DLD1 (cell line): ENCODE data around the gene TNIP1.

Experiments
- in situ Hi-C: cut with HindIII; loops from 2 replicates; pipeline ENCODE4 v1.10.0; 2017; ENCODE audit warnings: low sequenced_read_pairs

The TNIP1 gene

DNA sequence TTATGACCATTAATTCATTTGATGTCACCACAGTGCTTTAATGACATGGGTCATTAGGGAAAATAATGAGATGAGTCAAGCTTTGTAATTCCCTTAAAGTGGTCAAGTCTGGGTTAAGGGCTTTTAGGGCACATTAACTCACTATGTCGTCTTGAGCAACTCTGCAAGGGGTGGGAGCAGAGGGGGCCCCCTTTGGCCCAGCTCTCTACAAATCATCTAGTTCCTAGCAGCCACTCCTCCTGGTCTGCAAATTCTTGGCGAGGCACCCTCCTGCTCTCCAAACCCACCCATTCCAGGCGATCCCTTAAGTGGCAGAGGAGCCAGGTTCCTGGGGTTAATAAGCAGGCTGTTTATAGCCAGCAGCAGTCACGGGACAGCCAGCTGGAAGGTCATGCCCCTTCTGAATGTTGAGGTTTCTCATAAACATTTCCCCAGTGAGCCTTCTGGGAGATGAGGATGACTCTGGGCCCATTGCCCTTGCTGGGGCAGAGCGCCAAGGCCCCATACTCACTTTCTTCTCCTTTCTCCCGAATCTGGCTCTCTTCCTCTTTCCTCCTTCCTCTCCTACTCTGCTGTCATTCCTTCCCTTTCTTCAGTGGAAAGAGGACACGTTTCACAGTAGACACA, 74.8 kb downstream of the TNIP1 start:
- in situ Hi-C loops, result no loop called here

DNA sequence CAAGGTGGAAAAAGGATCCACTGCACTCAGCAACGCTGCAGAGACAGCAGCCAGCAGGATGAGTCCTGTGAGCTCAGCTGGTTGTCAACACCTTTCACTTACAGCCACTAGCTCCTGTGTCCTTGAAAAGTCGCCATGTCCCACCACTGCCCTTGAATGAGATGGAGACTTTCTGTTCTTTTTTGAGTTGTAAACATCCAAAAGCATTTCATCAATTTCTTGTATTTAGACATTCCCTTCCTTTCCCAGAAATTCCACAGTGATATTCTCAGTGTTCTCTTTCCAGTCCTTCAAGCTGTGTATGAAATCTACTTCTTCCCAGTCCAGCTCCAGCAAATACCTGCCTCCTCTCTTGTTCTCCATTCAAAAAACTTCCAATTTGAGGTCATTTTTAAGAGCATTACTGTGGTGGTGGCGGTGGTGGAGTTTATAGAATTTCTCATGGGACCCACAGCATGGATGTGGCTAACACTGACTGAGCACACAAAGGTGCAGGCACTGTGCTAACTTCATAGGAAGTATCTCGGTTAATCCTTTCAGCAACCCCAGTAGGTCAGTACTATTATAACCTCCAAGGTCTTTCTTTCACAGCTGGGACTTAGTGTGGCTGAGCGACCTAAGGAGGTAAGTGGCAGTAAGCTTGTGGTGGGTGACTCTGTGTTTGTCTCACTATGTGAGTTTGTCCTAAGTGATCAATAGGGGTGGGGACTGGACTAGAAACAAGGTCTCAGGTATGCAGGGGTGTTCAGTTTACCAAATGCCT, 75.5 kb downstream of the TNIP1 start:
- in situ Hi-C loops, result no loop called here

DNA sequence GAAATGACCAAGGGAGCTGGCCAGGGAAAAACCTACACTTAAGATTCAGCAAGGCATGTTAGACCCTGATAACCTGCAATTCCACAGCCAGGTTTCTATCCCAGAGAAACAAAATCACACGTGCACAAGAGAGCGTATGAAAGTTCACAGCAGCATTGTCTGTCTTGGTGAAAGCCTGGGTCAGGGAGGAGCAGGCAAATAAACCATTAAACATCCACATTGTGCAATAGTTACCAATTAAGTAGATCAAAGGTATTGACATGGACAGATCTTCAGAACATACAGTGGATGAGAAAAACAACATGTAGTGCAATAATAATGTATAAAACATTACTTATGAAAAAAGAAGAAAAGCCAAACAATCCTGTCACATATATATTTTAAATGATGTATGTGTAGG, 76.3 kb downstream of the TNIP1 start:
- in situ Hi-C loops, result no loop called here

DNA sequence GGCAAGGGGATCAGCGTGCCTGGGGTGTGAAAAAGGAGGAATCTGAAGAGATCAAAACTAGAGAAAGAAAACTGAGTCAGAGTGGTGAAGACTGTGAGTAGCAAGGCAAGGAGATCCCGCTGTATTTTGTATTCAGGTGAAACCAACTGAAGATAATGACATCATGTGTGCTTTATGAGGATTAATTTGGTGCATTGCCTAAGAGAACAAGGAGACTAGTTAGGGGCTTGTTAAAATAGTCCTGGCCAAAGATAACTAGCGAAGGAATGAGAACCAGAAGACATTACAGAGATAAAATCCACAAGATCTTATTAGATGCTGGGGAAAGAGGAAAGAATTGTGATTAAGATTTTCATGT, 77.4 kb downstream of the TNIP1 start:
- in situ Hi-C loops, result no loop called here

DNA sequence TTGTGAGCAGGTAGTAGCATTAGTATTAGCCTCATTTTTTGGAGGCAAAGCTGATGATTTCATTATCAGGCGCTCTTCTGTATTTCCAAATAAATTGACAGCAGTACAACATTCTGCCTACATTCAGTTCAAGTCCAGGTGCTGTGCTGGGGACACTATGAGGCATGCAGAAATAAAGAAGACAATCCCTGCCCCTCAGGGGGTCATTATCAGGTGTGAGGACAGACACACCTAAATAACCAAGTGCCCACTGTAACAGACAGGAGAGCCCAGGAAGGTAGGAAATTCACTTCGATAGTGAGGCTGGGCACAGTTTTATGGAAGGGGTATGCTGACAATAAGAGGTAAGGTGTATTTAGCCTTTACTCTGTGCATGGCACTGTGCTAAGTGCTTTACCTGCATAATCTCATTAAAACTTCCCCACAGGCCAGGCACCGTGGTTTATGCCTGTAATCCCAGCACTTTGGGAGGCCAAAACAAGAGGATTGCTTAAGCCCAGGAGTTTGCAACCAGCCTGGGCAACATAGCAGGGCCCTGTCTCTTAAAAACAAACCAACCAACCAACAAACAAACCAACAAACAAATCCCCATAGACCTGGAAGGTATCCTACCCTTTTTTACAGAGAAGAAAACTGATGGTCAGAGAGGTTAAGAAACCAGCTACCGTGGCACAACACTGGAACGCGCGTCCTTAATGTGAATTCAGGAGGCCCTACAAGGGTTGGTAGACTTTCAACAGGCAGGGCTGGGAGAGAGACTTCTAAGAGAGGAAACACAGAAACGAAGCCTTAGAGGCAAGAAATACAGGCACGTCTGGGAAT, 77.9 kb downstream of the TNIP1 start:
- in situ Hi-C loops, result no loop called here

DNA sequence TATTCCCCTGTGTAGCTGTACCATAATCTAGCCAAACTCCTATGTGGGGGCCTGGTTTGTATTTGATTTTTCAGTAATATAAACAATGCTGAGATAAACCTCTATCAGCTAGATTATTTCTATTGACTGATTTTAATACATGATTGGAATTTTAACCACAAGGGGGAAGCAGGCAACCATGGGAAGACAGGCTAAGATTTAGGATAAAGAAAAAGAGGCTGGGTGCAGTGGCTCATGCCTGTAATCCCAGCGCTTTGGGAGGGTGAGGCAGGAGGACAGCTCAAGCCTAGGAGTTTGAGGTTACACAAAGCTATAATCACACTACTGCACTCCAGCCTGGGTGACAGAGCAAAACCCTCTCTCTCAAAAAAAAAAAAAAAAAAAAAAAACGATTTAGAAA, 78.6 kb downstream of the TNIP1 start:
- in situ Hi-C loops, result no loop called here

DNA sequence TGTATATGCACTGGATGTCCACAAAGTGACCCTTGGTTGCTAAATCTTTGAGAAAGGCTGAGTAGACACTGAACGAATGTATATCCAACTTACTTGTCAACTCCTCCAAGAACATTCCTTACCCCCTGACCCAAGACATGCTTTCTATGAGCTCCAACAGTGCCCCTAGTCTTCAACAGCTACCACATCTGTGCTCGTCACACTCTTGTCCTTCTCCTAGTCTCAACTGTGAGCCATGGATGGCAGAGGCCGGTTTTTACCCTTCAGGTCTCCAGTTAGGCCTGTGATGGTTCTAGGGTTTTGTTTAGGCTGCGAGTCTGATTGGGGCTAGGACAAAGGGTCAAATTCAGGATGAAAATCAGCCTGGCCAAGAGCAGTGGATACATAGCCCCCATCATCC, 79.4 kb downstream of the TNIP1 start:
- in situ Hi-C loops, result no loop called here

DNA sequence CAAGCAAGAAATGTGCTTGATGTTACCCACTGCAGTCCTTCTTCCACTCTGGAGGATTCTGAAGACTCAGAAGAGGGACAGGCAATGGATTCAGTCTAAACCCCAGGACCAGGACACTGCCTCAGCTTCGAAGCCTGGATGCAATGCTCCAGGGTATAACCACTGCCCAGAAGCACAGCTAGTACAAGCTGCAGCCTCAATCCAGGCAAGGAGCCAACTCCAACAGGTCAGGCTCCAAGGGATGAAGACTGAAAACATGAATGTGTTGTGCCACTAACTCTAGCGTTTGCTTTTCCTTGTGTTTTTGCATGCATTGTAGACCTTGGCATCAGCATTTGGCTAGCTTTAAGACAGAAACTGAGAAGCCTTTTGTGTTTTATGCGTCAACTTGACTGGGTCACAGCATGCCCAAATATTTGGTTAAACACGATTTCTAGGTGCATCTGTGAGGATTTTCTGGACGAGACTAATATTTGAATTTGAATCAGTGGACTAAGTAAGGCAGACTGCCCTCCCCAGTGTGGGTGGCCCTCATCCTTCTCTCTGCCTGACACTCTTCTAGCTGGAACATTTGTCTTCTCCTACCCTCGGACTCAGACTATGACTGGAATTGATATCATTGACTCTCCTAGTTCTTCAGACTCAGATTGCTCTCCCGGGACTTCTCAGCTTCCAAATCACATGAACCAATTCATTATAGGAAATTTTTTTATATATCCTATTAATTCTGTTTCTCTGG, 81.0 kb downstream of the TNIP1 start:
- in situ Hi-C loops, result no loop called here

DNA sequence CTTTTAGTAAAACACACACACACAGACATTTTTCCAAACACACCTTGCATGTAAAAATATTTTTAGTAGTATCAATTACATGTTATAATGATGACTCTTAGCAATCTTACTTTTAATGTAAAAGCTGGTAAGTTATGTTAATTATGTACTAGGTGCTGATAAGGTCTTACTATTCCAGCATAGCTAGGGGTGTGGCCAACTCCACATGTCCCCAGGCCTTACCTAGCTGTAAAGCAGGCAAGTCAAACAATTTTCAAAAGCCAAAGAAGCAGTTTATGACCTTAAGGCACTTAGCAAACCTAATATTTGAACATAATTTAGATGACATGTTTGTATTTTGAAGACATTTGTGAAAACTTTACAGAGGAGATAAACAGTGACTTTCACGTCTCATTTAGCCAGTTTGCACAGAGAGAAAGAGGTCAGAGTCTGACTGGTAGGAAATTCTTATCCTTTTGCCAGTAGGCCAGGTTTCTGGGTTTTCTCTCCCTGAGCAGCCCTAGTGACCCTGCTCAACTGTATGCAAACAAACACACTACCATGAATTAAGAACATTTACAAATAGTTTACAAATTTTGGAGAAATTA, 86.9 kb downstream of the TNIP1 start:
- in situ Hi-C loops, result no loop called here

DNA sequence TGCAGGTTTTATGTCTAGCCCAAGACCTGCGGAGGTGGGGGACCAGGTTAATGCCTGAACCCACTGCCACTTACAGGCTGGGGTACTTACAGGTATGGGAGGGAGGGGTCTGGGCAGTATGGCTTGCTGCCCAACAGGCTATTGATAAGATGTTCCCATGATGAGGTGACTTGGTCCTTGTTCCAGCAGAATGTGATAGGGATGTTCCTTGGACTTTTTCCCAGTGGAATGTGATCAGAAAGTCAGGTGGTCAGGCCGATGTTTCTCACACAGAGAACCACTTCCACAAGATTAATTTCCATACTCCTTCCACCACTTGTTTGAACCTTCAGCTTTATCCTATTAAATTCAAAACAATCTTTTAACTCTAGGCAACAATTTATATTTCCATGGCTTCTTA, 87.4 kb downstream of the TNIP1 start:
- in situ Hi-C loops, result no loop called here

DNA sequence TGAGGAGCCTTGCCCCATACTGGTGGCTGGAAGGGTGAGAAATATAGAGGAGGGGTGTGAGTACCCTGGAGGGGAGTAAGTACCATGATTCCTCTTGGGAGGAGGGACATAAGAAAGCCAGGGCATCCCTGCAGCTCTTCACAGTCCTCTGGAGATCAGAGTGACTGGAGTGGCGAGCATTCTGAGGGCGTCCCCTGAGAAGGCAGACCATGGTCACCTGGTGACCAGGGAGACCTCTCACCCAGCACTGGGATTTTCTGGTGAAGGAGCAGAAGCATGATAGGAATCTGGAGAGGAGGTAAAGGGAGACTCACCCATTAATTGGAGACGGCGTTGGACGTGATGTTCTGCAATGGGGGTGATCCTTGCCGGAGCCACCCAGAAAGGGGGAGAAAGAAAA, 88.1 kb downstream of the TNIP1 start:
- in situ Hi-C loops, result no loop called here

DNA sequence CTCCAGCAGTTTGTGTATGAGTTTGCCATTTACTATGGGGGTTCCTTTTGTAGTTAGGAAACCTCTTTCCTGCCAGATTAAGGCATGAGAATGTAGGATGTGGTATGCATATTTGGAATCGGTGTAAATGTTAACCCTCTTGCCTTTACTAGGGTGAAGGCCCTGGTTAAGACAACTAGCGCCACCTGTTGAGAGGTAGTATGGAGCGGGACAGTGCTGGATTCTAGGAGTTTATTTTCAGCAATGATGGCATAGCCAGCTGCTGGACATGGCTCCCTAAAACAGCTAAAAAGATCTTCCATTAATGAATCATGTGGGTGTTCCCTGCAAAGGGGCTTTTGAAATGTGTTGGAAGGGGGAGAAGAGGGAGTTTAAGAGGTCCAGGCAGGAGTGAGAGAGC, 91.1 kb downstream of the TNIP1 start:
- in situ Hi-C loops, result no loop called here

DNA sequence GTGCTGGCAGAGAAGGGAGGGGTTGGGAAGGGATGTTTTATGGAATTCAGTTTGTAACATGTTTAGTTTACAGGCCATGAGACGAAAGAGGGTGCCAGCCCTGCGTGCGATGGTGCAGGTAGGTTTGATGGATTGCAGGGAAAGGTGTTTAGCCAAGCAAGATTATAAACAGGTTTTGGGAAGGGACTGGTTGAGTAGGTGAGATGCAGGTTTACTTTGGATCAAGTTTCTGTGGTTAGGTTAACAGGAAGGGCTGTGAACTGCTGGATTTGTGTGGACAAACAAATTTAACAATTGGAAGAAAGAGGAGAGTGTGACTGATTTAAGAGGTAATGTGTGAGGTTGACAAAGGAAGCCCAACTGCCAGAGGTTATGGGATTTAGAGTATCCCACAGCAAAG, 93.1 kb downstream of the TNIP1 start:
- in situ Hi-C loops, result no loop called here
